ENCODE data around the gene PLEK2.

DNA sequence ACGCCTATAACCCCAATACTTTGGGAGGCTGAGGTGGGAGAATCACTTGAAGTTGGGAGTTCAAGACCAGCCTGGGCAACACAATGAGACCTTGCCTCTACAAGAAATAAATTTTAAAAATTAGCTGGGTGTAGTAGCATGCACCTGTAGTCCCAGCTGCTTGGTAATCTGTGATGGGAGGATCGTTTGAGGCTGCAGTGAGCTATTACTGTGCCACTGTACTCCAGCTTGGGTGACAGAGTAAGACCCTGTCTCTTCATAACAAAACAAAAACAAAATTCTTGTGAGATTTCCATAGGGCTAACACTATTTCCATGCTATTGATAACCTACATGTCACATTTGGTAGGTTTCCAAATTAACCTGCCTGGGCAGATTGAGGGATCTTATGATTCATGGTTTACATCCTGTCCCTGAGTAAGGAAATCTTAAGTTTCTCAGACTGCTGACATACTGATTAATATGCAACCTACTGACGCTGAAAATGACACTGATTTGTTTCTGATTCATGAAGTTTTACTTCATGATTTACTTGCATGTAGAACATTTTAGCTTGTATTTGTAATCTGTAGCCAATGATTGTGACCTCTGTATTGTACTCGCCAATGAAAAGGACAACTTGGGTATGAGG is 68.2 kb downstream of the PLEK2 start:
- no peak for TF ChIP-seq POLR2AphosphoS5 (IDR thresholded peaks at IDR 0.05)
- TF ChIP-seq, protein P1, sequence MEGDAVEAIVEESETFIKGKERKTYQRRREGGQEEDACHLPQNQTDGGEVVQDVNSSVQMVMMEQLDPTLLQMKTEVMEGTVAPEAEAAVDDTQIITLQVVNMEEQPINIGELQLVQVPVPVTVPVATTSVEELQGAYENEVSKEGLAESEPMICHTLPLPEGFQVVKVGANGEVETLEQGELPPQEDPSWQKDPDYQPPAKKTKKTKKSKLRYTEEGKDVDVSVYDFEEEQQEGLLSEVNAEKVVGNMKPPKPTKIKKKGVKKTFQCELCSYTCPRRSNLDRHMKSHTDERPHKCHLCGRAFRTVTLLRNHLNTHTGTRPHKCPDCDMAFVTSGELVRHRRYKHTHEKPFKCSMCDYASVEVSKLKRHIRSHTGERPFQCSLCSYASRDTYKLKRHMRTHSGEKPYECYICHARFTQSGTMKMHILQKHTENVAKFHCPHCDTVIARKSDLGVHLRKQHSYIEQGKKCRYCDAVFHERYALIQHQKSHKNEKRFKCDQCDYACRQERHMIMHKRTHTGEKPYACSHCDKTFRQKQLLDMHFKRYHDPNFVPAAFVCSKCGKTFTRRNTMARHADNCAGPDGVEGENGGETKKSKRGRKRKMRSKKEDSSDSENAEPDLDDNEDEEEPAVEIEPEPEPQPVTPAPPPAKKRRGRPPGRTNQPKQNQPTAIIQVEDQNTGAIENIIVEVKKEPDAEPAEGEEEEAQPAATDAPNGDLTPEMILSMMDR (IDR thresholded peaks at IDR 0.05), result no peak

Data from prostate gland (tissue), 2 donors.